ENCODE measurements around the gene KCNH1. TPM values are rescaled to one million over a fixed set of nuclear protein-coding genes. Genes with fewer than 3 reads are reported as not detected.
"Not testable (repeated sequence)": the region's sequence is repeated elsewhere in the genome, so short reads cannot be mapped to it uniquely, and the experiment has no call there.

Gene KCNH1
- total RNA-seq, 1 donor from 2014 or later = not detected

DNA sequence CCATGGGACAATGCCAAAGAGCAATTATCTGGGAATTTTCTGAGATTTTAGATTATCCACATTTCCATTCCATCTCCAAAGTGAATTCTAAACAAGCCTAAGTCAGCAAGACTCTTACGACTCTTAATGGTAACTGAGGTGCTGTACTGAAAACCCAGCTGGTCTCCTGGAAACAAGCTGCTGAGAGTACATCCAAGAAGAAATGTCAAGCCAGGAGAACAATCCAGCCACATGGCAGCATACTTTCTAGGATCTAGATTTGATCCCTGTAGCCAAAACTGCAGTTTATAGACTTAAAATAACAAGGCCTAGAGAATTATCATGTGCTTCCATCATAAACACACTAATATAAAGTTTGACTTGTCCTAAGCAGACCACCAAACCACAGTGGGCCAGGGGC, 45.8 kb downstream of the KCNH1 start:
- no peak for DNase-seq
- no peak overlapping the region for H3K4me3 ChIP-seq
- no peaks in the 10 kb centered on the region for H3K9me3 ChIP-seq (replicated peaks)
- H3K27me3 ChIP-seq (ENCODE audit: low read depth) = no peaks in the 10 kb centered on the region
- TF ChIP-seq, protein P1, sequence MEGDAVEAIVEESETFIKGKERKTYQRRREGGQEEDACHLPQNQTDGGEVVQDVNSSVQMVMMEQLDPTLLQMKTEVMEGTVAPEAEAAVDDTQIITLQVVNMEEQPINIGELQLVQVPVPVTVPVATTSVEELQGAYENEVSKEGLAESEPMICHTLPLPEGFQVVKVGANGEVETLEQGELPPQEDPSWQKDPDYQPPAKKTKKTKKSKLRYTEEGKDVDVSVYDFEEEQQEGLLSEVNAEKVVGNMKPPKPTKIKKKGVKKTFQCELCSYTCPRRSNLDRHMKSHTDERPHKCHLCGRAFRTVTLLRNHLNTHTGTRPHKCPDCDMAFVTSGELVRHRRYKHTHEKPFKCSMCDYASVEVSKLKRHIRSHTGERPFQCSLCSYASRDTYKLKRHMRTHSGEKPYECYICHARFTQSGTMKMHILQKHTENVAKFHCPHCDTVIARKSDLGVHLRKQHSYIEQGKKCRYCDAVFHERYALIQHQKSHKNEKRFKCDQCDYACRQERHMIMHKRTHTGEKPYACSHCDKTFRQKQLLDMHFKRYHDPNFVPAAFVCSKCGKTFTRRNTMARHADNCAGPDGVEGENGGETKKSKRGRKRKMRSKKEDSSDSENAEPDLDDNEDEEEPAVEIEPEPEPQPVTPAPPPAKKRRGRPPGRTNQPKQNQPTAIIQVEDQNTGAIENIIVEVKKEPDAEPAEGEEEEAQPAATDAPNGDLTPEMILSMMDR (IDR thresholded peaks at IDR 0.05; ENCODE audit: borderline replicate concordance) = no peak
- H3K4me1 ChIP-seq = peaks cover 6% of the 10 kb centered on the region
- no peaks in the 10 kb centered on the region for H3K36me3 ChIP-seq
- no peak overlapping the region for H3K27ac ChIP-seq (replicated peaks)
- intact Hi-C loops (cut with micrococcal nuclease) = no loop called here

DNA sequence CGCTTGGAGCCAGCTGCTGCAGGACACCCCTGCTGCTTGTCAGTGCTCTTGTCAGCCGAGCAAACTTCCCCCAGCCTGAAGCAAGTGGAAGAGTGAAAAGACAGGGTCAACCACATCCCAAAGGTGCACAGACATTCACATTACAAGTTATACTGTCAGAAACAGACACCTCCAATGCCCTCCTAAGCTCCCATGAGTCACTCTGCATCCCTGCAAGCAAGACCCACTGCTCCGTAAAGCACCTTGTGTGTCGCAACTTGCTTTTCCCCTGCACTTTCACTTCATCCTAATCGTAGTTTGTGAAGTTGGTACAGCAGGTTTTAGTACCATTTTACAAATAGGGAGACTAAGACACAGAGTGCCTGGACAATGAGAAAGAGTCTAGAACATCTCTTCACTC, 51.1 kb downstream of the KCNH1 start:
- no peak overlapping the region for H3K27ac ChIP-seq (replicated peaks)
- TF ChIP-seq, protein P1 (IDR thresholded peaks at IDR 0.05; ENCODE audit: borderline replicate concordance) = no peak
- peaks cover 6% of the 10 kb centered on the region for H3K27me3 ChIP-seq (ENCODE audit: low read depth)
- H3K4me3 ChIP-seq = no peak overlapping the region
- DNase-seq = no peak
- no peaks in the 10 kb centered on the region for H3K4me1 ChIP-seq
- H3K9me3 ChIP-seq (replicated peaks) = no peaks in the 10 kb centered on the region
- intact Hi-C loops (cut with micrococcal nuclease) = no loop called here
- no peaks in the 10 kb centered on the region for H3K36me3 ChIP-seq

DNA sequence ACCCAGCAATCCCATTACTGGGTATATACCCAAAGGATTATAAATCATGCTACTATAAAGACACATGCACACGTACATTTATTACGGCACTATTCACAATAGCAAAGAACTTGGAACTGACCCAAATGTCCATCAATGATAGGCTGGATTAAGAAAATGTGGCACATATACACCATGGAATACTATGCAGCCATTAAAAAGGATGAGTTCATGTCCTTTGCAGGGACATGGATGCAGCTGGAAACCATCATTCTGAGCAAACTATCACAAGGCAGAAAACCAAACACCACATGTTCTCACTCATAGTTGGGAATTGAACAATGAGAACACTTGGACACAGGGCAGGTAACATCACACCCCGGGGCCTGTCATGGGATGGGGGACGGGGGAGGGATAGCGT, 52.5 kb downstream of the KCNH1 start:
- intact Hi-C loops (cut with micrococcal nuclease); H3K4me3 ChIP-seq; H3K9me3 ChIP-seq (replicated peaks); H3K4me1 ChIP-seq; H3K27ac ChIP-seq (replicated peaks); H3K27me3 ChIP-seq (ENCODE audit: low read depth); H3K36me3 ChIP-seq; DNase-seq: not testable (repeated sequence)

DNA sequence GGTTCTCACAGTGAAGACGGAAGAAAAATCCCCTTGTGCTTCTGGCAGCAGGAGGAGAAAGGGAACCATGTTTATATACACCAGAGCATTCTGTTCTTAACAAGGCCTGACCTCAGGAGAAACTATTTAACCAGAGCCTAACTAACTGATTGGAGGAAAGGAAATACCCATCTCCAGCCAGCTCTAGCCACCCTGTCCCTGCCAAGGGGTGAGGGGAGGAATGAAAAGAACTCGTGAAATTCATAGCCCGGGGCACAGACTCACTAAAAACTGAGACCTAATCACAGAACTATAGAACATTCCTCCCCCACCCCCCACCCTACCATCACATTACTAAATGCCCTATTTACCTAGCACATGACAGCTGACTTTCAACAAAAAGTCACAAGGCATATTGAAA, 65.0 kb downstream of the KCNH1 start:
- no peak for DNase-seq
- TF ChIP-seq, protein P1 (IDR thresholded peaks at IDR 0.05; ENCODE audit: borderline replicate concordance) = no peak
- H3K36me3 ChIP-seq = no peaks in the 10 kb centered on the region
- no peaks in the 10 kb centered on the region for H3K9me3 ChIP-seq (replicated peaks)
- intact Hi-C loops (cut with micrococcal nuclease) = no loop called here
- H3K27me3 ChIP-seq (ENCODE audit: low read depth) = no peaks in the 10 kb centered on the region
- no peak overlapping the region for H3K27ac ChIP-seq (replicated peaks)
- H3K4me1 ChIP-seq = no peaks in the 10 kb centered on the region
- no peak overlapping the region for H3K4me3 ChIP-seq

DNA sequence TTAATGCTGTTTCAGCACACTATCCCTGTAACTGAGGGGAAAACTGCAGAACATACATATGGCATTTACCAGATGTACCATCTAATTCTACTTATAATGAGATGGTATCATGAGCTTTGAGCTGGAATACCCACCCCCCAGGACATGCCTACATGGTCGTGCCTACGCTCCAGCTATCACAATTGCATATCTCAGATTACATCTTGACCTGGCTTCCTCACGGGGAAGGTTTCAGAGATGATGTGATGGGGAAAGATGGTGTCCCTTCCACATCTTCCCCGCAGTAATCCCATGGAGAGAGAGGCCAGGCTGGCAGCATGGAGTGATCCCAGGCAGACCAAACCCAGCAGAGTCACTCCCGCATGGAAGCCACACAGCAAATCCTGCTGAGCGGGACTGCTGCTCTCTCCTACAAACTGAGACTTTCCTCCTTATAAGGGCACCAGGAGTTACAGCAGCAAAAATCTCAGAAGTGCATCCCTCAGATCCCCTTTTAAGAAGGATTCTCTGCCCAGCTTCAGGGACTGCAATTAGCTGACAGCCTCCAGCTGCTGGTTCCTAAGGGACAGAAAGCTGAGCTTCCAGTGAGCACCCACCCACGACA, 67.1 kb downstream of the KCNH1 start:
- no peaks in the 10 kb centered on the region for H3K27me3 ChIP-seq (ENCODE audit: low read depth)
- H3K9me3 ChIP-seq (replicated peaks) = no peaks in the 10 kb centered on the region
- no peaks in the 10 kb centered on the region for H3K36me3 ChIP-seq
- no peaks in the 10 kb centered on the region for H3K4me1 ChIP-seq
- no peak for DNase-seq
- no peak overlapping the region for H3K4me3 ChIP-seq
- H3K27ac ChIP-seq (replicated peaks) = no peak overlapping the region
- TF ChIP-seq, protein P1 (IDR thresholded peaks at IDR 0.05; ENCODE audit: borderline replicate concordance) = no peak
- intact Hi-C loops (cut with micrococcal nuclease) = no loop called here

DNA sequence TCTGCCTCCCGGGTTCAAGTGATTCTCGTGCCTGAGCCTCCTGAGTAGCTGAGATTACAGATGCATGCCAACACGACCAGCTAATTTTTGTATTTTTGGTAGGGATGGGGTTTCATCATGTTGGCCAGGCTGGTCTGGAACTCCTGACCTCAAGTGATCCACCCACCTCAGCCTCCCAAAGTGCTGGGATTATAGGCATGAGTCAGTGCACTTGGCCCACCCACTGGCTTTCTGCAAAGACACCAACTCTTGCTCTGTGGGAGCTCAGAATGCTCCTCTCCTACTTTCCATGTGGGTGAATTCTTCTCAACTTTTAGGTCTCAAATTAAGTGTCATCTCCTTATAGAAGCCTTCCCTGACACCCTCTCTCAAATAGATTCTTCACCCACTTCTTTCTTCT, 92.1 kb downstream of the KCNH1 start:
- intact Hi-C loops (cut with micrococcal nuclease); H3K4me1 ChIP-seq; H3K27ac ChIP-seq (replicated peaks); H3K9me3 ChIP-seq (replicated peaks); H3K4me3 ChIP-seq; DNase-seq; H3K36me3 ChIP-seq; H3K27me3 ChIP-seq (ENCODE audit: low read depth): not testable (repeated sequence)

Data from left ventricle myocardium inferior (tissue), 1 donor.